SH-SY5Y (cell line): ENCODE measurements around the gene BMP8A.

Experiments
- GATA2 ChIP-seq: IDR thresholded peaks from 2 replicates; pipeline ENCODE4 v1.6.1; 2011; ENCODE audit warnings: mild to moderate bottlenecking, low read depth, low read length
- GATA3 ChIP-seq: IDR thresholded peaks from 2 replicates; pipeline ENCODE4 v1.6.1; 2011; ENCODE audit warnings: low read depth, mild to moderate bottlenecking, low read length, moderate library complexity

DNA sequence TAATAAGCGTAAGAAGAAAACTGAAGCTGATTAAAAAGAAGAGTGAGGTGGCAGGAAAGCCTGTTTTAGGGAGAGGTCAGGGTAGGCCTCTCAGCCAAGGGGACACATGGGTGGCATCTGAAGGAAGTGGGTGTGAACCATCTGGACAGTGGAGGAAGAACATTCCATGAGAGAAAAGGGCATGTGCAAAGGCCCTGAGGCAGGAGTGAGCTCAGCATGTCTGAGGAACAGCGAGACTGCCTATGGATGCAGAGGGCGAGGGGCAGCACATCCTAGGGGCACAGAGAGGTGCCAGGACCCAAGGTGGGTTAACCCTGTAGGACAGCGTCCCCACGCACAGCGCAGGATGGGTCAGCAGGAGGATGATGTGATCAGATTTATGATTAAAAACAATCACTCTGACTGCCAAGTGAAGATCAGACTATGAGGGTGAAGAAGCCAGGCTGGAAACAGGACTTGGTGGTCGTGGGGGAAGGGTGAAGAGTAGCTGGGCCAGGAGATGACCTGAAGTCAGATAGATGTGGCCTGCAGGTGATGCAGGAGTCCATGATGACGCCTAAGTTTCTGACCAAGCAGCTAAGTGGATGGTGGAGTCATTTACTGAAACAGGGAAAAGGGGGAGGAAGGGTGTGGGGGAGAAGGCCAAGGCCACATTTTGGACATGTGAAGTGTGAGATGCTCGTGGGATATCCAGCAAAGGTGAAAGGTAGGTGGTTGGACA is 47.3 kb downstream of the BMP8A start:
- no peak for TF ChIP-seq GATA2
- TF ChIP-seq GATA3 = no peak
